Measurements from ENCODE around the gene RANBP2. TPM values are rescaled to one million over a fixed set of nuclear protein-coding genes. Genes with fewer than 3 reads are reported as not detected.

Gene RANBP2
- total RNA-seq, 1 experiment from 2014 or later = 90.4 TPM

DNA sequence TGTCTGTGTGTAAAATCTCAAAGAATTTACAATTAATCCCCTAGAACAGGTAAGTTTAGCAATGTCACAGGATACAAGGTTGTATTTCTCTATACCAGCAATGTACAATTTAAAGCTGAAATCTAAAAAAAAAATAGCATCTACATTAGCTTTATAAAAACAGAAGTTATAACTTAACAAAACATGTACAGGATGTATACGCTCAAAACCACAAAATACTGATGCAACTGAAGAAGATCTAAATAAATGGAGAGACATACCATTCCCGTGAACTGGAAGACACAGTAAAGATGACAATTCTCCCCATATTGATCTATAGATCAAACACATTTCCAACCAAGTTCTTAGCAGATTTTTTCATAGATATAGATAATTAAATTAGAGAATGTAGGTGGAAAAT, 17.5 kb upstream of the RANBP2 start:
- CTCF ChIA-PET = no interaction called here

DNA sequence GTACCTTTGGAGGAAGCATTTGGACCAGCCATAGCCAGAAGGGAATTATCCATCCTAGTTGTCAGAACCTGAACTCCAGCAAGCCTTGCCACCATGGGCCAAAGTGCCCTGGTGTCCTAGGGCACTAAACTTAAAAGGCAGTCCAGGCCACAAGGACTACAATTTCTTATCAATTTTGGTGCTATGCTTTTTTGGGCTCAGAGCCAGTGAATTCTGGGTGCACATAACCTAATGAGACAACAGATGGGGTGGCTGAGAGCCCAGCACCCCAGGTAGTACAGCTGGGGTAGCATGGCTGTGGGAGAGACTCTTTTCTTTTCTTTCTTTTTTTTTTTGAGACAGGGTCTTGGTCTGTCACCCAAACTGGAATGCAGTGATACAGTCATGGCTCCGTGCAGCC, 14.4 kb upstream of the RANBP2 start:
- H3K27me3 Mint-ChIP-seq (ENCODE audit: low read depth) = no peaks in the 10 kb centered on the region; the same call in 1 of the 2 replicates
- peaks cover 4% of the 10 kb centered on the region; the same call in 1 of the 2 replicates for H3K9me3 Mint-ChIP-seq
- no peak overlapping the region for H3K27ac Mint-ChIP-seq
- CTCF ChIA-PET = no interaction called here
- no peaks in the 10 kb centered on the region for H3K4me1 Mint-ChIP-seq
- no peaks in the 10 kb centered on the region for H3K36me3 Mint-ChIP-seq
- no peak overlapping the region for H3K4me3 Mint-ChIP-seq
- DNase-seq (ENCODE audit: low spot score) (no peak), ATAC-seq (no peak)
- TF ChIP-seq GRHL2 (CRISPR knock-in tag; IDR thresholded peaks at IDR 0.05; ENCODE audit: insufficient replicate concordance, severe bottlenecking) = no peak
- TF ChIP-seq, protein P1, sequence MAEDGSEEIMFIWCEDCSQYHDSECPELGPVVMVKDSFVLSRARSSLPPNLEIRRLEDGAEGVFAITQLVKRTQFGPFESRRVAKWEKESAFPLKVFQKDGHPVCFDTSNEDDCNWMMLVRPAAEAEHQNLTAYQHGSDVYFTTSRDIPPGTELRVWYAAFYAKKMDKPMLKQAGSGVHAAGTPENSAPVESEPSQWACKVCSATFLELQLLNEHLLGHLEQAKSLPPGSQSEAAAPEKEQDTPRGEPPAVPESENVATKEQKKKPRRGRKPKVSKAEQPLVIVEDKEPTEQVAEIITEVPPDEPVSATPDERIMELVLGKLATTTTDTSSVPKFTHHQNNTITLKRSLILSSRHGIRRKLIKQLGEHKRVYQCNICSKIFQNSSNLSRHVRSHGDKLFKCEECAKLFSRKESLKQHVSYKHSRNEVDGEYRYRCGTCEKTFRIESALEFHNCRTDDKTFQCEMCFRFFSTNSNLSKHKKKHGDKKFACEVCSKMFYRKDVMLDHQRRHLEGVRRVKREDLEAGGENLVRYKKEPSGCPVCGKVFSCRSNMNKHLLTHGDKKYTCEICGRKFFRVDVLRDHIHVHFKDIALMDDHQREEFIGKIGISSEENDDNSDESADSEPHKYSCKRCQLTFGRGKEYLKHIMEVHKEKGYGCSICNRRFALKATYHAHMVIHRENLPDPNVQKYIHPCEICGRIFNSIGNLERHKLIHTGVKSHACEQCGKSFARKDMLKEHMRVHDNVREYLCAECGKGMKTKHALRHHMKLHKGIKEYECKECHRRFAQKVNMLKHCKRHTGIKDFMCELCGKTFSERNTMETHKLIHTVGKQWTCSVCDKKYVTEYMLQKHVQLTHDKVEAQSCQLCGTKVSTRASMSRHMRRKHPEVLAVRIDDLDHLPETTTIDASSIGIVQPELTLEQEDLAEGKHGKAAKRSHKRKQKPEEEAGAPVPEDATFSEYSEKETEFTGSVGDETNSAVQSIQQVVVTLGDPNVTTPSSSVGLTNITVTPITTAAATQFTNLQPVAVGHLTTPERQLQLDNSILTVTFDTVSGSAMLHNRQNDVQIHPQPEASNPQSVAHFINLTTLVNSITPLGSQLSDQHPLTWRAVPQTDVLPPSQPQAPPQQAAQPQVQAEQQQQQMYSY (CRISPR knock-in tag; IDR thresholded peaks at IDR 0.05) = no peak
- TF ChIP-seq TEAD1 (CRISPR knock-in tag; IDR thresholded peaks at IDR 0.05) = no peak
- TF ChIP-seq RORB (CRISPR knock-in tag; IDR thresholded peaks at IDR 0.05) = no peak
- TF ChIP-seq ZNF121 (CRISPR knock-in tag; IDR thresholded peaks at IDR 0.05) = no peak
- POLR2A ChIA-PET = no interaction called here

More for the DNA sequence above, 17.5 kb upstream of the RANBP2 start:
- POLR2A ChIA-PET = no interaction called here
- no peak overlapping the region for H3K4me3 Mint-ChIP-seq
- no peak overlapping the region for H3K27ac Mint-ChIP-seq
- ATAC-seq = no peak
- no peaks in the 10 kb centered on the region for H3K4me1 Mint-ChIP-seq
- peaks cover 4% of the 10 kb centered on the region; the same call in 1 of the 2 replicates for H3K9me3 Mint-ChIP-seq
- TF ChIP-seq FOXP1 (CRISPR knock-in tag; IDR thresholded peaks at IDR 0.05; ENCODE audit: borderline replicate concordance) = no peak
- TF ChIP-seq ZNF396 (CRISPR knock-in tag; IDR thresholded peaks at IDR 0.05; ENCODE audit: borderline replicate concordance) = no peak
- no peak for TF ChIP-seq SMAD4 (CRISPR knock-in tag; IDR thresholded peaks at IDR 0.05)
- TF ChIP-seq ZNF263 (CRISPR knock-in tag; IDR thresholded peaks at IDR 0.05; ENCODE audit: low read depth) = no peak
- TF ChIP-seq GRHL2 (CRISPR knock-in tag; IDR thresholded peaks at IDR 0.05; ENCODE audit: insufficient replicate concordance, severe bottlenecking) = no peak
- TF ChIP-seq, protein P2, sequence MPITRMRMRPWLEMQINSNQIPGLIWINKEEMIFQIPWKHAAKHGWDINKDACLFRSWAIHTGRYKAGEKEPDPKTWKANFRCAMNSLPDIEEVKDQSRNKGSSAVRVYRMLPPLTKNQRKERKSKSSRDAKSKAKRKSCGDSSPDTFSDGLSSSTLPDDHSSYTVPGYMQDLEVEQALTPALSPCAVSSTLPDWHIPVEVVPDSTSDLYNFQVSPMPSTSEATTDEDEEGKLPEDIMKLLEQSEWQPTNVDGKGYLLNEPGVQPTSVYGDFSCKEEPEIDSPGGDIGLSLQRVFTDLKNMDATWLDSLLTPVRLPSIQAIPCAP (CRISPR knock-in tag; IDR thresholded peaks at IDR 0.05) = no peak
- TF ChIP-seq MXD4 (CRISPR knock-in tag; IDR thresholded peaks at IDR 0.05; ENCODE audit: borderline replicate concordance) = no peak
- TF ChIP-seq, protein P3, sequence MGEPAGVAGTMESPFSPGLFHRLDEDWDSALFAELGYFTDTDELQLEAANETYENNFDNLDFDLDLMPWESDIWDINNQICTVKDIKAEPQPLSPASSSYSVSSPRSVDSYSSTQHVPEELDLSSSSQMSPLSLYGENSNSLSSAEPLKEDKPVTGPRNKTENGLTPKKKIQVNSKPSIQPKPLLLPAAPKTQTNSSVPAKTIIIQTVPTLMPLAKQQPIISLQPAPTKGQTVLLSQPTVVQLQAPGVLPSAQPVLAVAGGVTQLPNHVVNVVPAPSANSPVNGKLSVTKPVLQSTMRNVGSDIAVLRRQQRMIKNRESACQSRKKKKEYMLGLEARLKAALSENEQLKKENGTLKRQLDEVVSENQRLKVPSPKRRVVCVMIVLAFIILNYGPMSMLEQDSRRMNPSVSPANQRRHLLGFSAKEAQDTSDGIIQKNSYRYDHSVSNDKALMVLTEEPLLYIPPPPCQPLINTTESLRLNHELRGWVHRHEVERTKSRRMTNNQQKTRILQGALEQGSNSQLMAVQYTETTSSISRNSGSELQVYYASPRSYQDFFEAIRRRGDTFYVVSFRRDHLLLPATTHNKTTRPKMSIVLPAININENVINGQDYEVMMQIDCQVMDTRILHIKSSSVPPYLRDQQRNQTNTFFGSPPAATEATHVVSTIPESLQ (CRISPR knock-in tag; IDR thresholded peaks at IDR 0.05) = no peak
- no peak for TF ChIP-seq NFATC4 (CRISPR knock-in tag; IDR thresholded peaks at IDR 0.05)
- TF ChIP-seq, protein P4, sequence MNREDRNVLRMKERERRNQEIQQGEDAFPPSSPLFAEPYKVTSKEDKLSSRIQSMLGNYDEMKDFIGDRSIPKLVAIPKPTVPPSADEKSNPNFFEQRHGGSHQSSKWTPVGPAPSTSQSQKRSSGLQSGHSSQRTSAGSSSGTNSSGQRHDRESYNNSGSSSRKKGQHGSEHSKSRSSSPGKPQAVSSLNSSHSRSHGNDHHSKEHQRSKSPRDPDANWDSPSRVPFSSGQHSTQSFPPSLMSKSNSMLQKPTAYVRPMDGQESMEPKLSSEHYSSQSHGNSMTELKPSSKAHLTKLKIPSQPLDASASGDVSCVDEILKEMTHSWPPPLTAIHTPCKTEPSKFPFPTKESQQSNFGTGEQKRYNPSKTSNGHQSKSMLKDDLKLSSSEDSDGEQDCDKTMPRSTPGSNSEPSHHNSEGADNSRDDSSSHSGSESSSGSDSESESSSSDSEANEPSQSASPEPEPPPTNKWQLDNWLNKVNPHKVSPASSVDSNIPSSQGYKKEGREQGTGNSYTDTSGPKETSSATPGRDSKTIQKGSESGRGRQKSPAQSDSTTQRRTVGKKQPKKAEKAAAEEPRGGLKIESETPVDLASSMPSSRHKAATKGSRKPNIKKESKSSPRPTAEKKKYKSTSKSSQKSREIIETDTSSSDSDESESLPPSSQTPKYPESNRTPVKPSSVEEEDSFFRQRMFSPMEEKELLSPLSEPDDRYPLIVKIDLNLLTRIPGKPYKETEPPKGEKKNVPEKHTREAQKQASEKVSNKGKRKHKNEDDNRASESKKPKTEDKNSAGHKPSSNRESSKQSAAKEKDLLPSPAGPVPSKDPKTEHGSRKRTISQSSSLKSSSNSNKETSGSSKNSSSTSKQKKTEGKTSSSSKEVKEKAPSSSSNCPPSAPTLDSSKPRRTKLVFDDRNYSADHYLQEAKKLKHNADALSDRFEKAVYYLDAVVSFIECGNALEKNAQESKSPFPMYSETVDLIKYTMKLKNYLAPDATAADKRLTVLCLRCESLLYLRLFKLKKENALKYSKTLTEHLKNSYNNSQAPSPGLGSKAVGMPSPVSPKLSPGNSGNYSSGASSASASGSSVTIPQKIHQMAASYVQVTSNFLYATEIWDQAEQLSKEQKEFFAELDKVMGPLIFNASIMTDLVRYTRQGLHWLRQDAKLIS (CRISPR knock-in tag; IDR thresholded peaks at IDR 0.05; ENCODE audit: borderline replicate concordance) = no peak
- no peak for TF ChIP-seq IRF2 (CRISPR knock-in tag; IDR thresholded peaks at IDR 0.05; ENCODE audit: borderline replicate concordance, low read depth)
- no peaks in the 10 kb centered on the region for H3K36me3 Mint-ChIP-seq
- no peaks in the 10 kb centered on the region for H3K27me3 Mint-ChIP-seq (ENCODE audit: low read depth)
- DNase-seq (ENCODE audit: low spot score) = no peak
